GM11168 (cell line): ENCODE results near the gene ABL1.
"Not testable (repeated sequence)": the region's sequence is repeated elsewhere in the genome, so short reads cannot be mapped to it uniquely, and the experiment has no call there.

Source experiments
- in situ Hi-C: fragments of 300-500 bp; cut with MboI; formaldehyde crosslinking; loops from one replicate; pipeline ENCODE4 v1.12.0; 2022; ENCODE audit warnings: low sequenced_read_pairs; ENCODE audit not compliant: unreplicated experiment

Gene ABL1

DNA sequence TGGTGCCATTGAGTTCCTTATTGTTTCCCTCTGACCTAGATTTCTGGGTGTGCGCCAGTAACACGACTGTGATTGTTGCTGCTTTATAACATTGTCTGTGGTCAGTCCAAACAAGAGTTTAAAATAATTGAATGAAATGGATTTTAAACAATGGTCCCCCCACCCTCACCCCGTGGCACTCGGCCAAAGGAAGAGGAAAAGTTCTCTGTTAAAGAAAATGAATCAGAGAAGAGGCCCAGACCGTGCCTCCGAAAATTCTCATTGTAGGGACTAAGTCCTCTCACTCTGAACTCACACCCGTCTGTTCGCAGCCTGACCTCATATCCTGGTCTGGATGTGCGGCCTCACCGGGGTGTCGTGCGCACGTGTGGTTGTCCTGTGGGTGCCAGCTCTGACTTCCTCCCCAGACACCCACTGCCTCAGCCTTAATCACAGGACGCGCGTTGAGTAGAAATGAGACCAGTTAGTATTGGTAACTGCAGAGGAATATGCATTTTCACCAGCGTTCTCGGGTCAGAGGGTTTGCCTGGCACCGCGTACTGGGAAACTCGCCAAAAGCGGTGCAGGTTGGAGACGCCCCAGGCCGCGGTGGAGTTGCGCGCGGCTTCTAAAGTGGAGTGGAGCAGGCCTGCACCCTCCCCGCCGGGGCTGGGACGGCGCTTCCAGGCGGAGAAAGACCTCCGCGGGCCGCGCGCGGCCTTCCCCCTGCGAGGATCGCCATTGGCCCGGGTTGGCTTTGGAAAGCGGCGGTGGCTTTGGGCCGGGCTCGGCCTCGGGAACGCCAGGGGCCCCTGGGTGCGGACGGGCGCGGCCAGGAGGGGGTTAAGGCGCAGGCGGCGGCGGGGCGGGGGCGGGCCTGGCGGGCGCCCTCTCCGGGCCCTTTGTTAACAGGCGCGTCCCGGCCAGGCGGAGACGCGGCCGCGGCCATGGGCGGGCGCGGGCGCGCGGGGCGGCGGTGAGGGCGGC is at the start of gene ABL1:
Gene ABL1, plus strand, starts transcription at position 884 of the 966 bp plus-strand sequence. CDS start 193 bp downstream, outside the sequence.
- in situ Hi-C loops = no loop called here

DNA sequence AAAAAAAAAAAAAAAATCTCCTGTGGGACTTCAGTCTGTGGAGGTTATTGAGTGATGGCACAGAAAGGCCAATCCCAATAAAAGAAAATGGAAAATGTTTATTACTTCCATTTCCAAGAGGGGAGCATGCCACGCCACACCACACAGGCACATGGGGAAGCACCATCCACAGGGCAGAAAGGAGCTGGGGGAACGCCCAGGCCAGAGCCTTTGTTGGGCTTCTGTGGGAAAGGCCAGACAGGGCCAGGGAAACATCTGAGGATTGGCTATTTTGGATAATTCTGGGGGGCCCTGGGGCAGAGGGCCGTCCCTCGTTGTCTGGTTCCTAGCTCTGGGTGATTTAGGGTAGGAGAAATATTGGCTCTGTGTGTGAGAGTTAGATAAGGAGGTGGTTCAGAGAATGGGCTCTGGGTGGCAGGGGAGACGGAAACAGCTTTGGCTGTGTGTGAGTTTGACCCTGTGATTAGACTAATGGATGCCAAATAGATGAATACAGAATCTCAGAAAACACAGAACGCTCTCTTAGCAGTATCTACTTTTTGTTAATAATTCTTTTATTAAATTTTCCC is 49.0 kb upstream of the ABL1 start:
- in situ Hi-C loops = no loop called here

DNA sequence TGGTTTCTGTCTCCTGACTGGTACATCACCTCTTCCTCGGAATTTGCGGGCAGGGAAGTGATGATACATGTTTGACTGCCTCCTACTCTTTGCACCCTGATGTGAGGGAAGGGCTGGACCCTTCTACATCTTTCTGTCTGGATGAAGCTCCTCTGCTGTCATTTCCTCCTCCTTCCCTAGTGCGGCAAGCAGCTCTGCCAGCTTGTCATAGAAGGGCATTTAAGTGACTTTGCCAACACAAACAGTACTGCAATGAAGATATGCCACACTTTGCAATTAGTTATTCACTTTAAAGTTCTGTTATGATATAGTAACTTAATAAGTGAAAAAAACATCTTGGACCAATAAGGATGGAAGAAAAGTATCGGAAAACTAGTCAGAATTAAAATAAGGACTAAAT is 48.5 kb upstream of the ABL1 start:
- in situ Hi-C loops = no loop called here

DNA sequence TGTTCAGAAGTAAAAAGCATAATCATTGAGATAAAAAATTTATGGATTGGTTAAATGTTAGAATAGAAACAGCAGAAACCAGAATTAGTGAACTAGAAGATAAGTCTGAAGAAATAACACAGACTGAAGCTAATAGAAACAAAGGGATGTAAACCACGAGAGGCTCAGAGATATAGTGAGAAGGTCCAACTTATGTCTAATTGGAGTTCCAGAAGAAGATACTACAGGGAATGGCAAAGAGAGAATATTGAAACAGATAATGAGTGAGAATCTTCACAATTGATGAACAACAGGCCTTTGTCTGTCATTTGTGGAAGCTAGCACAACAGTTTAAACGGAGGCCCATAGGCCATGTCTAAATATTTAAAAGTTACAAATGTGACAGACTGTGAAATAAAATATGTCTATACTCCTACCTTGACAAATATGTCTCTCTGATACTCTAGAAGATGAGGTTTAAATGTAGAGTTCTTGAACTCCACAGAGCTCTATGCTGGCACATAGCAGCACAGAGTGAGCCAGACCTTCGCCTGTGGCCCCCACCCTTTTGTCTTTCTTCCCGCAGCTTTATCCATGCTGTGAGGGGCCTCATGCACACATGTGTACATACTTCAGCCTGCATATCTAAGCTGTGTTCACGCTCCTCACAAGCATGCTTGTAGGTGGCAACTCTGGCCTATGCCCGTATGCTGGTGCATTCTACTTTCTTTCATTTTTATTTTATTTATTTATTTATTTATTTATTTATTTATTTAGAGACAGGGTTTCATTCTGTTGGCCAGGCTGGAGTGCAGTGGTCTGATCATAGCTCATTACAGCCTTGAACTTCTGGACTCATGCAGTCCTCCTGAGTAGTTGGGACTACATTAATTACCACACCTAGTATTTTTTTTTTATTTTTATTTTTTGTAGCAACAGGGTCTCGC is 45.0 kb upstream of the ABL1 start:
- in situ Hi-C loops = no loop called here

DNA sequence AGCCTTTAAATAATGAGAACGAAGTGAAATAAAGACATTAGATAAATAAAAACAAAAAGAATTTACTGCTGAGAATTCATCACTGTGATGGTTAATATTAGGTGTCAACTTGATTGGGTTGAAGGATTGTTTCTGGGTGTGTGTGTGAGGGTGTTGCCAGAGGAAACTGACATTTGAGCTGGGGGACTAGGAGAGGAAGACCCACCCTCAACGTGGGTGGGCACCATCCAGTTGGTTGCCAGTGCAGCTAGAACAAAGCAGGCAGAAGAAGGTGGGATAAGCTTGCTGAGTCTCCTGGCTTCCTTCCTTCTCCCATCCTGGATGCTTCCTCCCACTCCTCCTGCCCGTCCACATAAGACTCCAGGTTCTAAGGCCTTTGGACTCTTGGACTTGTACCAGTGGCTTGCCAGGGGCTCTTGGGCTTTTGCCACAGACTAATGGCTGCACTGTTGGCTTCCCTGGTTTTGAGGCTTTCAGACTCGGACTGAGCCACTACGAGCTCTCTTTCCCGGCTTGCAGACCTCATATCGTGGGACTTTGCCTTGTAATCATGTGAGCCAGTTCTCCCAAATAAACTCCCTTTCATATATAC is 43.7 kb upstream of the ABL1 start:
- in situ Hi-C loops = no loop called here

DNA sequence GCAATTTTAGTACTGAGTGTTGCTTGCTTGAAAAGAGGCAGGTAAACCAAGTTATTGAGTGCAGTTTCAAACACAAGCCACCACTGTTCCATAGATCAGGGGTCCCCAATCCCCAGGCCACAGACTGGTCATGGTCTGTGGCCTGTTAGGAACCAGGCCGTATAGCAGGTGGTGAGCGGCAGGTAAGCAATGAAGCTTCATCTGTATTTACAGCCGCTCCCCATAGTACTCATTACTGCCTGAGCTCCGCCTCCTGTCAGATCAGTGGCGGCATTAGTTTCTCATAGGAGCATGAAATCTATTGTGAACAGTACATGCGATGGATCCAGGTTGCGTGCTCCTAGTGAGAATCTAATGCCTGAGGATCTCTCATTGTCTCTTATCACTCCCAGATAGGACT is 41.5 kb upstream of the ABL1 start:
- in situ Hi-C loops = no loop called here

DNA sequence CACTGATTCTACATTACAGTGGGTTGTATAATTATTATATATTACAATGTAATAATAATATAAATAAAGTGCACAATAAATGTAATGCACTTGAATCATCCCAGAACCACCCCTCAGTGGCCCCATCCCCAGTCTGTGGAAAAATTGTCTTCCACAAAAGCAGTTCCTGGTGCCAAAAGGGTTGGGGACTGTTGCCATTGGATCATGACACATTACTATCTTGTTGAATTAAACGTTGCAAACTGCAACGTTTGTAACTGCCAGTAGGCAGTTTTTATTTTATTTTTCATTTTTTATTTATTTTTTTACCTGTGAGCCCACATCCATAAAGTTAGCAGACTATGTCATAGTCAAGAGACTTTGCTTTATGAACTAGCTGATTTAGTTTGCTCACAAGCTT is 41.0 kb upstream of the ABL1 start:
- in situ Hi-C loops = not testable (repeated sequence)

DNA sequence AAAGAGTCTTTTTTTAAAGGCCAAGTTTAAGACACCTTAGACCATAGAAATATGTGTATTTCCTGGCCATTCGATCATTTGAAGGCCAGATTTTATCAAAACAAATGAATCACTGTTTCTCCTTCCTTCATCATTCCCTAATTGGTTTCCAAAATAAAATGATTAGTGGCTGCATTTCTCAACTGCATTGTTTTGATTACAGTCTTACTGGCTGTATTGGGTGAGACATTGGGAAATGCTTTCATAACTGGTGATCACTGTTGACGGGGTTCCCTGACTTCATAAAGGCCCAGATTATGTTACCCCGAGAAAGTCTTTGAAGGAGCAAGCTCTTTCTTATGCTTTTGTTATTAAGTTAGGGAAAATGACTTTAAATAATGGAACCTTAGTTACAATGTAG is 40.6 kb upstream of the ABL1 start:
- in situ Hi-C loops = not testable (repeated sequence)

DNA sequence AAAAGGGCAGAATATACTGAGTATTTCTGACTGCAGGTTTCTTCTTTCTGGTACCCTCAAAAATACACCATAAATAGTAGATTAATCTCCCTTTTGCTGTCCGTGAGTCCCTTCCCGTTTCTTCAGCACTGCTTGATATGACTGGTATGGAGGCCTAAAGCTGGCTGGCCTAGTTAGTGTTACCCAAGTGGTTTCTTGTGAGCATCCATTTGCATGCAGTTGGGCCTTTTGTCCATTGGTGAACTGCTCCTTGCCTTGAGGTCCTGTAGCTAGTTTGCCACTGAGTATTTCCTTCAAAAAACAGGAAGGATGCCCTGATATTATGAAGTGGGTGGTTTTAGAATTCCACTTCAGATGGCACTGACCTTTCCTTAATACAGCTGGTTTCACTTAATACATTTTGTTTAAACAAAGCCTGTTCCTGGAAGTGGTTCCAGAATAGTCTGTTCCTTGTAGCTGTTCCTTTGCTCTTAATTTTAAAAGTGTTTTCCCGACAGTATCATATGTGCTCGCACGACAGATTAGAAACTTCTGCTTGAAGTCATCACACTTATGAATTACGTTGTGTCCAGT is 40.0 kb upstream of the ABL1 start:
- in situ Hi-C loops = no loop called here

DNA sequence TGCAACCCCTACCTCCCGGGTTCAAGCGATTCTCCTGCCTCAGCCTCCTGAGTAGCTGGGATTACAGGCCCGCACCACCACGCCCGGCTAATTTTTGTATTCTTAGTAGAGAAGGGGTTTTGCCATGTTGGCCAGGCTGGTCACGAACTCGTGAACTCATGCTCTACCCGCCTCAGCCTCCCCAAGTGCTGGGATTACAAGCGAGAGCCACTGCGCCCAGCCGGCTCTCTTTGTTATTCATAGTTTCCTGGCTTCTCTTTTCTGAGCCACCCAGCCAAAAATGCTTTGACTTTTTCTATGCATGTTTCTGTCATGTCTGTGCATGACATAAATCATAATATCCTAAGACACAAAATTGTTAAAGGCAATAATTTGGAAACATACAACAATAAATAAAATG is 31.9 kb upstream of the ABL1 start:
- in situ Hi-C loops = not testable (repeated sequence)

DNA sequence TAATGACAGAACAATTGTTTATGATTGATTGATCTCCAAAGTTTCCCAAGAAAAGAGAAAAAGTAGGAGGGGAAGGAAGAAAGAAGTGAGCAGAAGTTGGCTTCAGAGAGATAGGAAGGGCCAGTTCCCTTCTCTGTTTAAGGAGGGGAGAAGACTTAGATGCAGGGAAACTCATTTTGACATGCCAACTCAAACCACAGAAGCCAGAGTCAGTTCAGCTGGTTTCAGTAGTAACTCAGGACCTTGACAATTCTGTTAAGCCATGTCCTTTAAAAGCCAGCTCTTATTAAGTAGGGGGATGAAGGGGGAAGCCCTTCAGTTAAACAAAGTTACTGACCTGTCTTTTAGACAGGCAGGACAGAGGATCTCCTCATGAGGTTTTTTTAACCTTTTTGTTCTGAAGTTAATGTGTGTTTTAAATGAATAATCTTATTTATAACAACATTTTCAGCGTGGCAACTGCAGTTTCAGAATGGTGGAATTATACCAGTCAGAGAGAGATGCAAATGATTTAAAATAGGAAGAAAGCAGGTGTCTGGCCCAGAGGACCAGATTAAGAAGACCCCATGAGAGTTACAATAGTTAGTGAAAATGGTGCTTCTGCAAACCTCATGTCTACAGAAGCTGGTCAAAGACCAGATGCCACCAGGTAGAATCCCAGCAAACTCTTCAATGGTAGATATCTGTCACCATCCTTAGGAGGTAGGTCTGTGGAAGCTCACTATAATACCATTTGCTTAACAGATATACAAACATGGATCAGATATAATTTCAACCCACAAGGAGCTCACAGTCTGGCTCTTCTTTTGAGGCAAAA is 29.3 kb upstream of the ABL1 start:
- in situ Hi-C loops = no loop called here

DNA sequence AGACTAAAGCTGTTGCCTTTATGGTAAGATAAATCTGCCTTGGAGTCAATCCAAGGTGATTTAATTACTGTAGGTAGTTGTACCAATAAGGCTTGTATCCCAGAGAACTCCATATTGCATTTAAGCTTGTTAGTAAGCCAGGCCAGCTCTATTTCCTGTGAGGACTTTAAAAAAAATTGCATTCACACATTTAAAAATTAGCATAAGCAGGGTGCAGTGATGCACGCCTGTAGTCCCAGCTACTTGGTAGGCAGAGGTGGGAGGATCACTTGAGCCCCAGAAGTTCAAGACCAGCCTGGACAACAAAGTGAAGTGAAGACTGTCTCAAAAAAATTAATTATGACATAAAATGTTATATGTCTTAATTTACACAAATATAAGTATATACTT is 28.7 kb upstream of the ABL1 start:
- in situ Hi-C loops = no loop called here

DNA sequence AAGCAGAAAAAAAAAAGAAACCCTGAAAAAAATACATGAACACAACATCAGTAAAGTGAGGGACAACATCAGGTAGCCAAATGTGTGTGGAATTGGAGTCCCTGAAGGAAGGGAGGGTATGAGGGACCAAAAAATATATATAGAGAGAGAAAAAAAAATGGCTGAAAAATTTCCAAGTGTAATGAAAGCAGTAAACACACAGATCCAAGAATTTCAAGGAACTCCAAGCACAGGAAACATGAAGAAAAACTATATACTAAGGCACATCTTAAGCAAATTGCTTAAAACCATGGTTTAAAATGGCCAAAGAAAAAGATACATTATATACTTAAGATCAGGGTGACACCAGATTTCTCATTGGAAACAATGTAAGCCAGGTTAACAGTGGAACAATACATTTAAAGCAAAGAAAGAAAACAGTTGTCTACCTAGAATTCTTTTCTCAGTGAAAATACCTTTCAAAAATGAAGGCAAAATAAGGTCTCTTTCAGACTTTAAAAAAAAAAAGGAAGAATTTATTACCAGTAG is 24.4 kb upstream of the ABL1 start:
- in situ Hi-C loops = no loop called here

DNA sequence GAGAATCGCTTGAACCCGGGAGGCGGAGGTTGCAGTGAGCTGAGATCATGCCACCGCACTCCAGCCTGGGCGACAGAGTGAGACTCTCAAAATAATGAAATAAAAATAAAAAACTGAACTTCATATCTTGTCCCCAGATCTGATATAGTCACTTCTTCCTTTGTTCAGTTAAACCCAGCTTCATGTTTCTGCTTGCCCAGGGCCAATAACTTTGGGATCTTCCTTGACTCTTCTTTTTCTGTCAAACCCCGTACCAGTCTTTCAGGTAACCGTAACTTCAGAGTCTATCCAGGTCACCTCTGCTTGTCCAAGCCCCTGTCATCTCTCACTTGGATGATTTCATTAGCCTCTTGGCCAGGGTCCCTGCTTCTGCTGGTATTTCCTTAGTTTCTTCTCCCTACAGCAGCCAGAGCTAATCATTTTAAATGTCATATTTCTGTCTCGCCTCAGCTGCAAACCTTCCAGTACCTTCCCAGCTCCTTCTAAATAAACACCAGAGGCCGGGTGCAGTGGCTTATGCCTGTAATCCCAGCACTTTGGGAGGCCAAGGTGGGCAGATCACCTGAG is 19.7 kb upstream of the ABL1 start:
- in situ Hi-C loops = no loop called here

DNA sequence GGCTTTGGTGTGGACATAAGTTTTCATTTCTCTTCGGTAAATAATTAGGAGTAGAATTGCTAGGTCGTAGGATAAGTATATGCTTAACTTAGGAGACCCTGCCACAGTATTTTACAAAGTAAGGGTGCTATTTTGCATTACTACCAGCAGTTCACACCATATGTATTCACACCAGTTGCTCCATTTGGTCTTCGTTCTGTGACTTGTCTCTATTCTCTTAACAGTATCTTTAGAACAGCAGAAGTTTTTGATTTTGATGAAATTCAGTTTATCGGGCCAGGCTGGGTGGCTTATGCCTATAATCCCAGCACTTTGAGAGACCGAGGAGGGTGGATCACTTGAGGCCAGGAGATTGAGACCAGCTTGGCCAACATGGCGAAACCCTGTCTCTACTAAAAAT is 17.1 kb upstream of the ABL1 start:
- in situ Hi-C loops = no loop called here

DNA sequence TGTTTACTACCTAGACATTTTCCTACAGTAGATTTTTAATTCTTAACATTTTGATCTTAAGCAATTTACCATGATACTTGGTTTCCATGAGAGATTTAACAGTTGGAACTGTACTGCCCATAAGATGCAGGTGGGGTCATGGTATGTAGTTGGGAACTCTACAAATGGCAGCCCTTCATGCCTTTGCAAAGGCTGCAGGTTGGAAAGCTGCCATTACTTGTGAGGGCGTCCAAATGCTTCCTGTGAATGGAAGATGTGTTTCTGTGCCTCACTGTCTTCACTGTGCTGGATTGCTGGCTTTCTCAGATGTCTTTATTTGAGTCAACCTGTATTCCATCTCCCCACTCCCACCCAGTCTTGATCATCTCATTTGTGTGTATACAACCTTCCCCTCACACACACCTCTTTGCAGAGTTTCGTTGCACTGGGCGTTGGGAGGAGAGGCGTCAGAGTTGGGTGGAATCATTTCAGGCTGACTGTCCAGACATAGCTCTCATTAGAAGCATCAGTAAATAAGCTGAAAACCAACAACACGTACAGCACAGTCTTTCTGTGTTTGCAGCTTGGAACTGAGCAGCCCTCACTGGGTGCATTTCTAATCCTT is 14.8 kb upstream of the ABL1 start:
- in situ Hi-C loops = no loop called here

DNA sequence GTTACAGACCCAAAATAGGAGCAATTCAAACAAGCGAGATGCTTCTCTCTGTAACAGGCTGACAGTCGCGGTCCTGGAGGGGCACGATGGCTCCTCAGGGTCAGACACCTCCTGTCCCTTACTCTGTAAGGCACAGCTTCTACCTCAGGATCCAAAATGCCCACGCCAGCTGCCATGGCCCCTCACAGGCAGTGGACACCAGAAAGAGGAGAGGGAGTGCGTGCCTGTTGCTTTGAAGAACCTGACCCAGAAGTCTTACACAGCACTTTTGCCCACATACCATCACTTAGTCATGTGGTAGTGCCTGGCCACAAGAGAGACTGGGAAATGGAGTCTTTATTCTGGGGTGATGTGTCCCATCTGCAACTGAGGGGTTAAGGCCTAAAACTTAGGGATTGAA is 11.6 kb upstream of the ABL1 start:
- in situ Hi-C loops = no loop called here

DNA sequence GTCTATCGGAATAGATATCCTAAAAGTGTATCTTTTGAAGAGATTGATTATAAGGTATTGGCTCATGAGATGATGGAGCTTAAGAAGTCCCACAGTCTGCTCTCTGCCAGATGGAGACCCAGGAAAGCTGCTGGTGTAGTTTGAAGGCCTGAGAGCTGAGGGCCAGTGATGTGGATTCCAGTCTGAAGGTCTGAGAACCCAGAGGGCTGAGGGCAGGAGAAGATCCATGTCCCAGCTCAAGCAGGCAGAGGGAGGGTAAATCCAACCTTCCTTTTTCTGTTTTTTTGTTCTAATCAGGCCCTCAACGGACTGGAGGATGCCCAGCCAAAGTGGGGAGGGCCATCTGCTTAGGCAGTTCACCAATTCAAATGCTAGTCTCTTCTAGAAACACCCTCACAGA is 11.0 kb upstream of the ABL1 start:
- in situ Hi-C loops = no loop called here
